HG03097 (cell line): ENCODE data around the gene BTBD6.
"Not testable (repeated sequence)": the region's sequence is repeated elsewhere in the genome, so short reads cannot be mapped to it uniquely, and the experiment has no call there.

ENCODE experiments used
- ATAC-seq: cut with Tn5 transposase; IDR thresholded peaks from one replicate; pipeline ENCODE4 v1.9.1; 2021; ENCODE audit not compliant: unreplicated experiment, low FRiP score

The BTBD6 gene

DNA sequence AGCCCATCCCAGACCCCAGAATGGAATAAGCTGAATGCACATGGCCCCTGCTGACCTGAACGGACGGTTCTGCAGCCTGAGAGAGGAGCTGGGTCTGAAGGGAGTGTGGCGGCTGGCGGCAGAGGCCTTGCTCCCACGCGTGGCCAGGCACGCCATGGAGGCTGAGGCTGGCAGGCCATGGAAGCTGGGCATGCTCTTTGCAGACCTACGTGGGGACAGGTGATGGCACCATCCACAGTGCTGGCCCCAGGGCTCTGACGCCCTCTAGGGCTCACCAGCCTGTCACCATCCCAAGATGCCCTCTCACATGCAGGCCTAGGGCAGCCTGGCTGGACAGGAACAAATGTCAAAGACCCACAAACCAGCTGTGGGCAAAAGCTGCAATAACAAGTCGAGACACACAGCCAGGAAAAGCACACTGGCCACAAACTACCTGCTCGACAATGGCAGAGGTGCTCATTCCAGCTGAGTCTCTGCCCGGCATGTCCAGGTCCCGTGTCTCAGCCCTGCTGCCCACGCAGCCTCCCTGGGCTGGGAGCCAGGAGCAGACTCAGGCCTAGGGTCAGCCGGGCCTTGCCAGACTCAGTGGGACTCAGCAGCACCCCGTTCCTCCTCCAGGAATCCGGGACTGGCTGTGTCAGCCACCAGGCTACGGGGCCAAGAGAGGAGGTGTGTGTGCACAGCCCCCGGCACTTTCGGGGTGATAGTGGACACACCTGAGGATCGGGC is 19.7 kb downstream of the BTBD6 start:
- ATAC-seq = no peak

DNA sequence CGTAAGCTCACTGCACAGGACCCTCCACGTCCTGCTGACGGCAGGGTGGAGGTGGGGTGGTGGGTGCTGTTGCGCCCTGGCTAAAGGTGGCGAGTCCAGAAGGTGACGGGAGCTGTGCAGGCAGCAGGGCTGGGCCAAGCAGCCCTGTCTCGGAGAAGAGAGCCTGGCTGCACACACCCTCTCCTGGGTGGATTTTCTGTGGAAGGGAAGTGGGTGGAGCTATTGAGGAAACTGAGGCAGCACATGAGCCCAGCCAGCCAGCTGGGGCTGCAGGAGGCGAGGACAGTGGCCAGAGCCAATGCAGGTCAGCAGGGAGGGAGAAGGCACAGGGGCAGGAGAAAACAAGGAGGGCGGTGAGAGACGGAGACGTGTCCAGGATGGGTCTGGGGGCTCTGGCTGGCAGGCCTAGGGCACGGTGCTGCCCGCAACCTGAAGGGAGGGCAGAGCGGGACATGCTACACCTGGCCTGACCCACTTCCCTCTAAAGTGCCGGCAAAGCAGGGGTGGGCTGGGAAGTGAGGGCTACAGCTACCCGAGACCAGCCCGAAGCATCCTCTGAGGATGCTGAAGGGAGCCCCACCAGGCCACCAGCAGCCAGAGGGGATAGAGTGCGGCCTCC is 20.5 kb downstream of the BTBD6 start:
- ATAC-seq = no peak

DNA sequence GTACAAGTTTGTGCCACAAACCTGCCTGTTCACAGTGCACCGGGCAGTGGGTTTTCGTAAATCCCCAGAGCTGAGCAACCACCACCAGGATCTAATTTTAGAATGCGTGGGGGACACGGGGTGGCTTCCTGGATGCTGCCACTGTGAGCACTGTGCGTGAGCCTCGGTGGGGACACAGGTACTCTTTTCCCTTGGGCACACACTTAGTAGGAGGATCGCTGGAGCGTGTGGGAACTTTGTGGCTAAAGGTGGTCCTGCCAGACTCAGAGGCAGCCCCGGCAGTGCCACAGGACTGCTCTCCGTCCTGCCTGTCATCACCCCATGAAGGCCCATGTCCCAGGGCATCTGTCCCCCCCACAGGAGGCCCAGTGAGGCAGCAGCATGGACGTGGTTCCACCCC is 21.1 kb downstream of the BTBD6 start:
- ATAC-seq = no peak

DNA sequence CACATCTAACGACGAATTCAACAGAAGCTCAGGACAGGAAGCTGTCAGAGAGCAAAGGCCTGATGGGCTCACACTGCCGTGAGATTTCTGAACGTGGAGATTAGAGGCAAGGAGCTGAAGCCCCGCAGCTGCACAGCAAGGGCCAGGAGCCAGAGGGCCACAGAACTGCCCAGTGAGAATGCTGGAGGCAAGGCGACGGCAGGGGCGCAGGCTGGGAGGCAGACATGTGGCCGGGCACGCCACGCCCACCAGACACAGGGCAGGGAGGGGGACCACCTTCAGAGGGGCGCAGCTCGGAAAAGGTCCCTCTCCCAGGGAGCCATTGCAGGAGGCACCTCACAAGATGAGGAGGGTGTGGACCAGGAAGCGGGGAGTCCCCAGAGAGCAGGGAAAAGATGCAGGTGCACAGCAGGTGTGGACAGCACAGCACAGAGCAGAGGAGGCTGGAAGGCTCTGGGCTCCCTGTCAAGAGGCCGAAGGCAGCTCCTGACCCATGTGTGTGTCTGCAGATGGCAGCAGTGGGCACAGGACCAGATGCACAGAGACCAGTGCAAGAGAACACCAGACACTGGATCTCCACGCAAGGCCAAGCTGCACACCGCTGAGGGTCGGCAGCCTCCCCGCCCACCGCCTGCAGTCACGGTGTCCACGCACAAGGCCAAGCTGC is 23.0 kb downstream of the BTBD6 start:
- no peak for ATAC-seq

GRCh38 chr14:105272623-105273022 is 24.3 kb downstream of the BTBD6 start:
- no peak for ATAC-seq

- no peak for ATAC-seq
Measured at GRCh38 chr14:105273062-105273461, 24.7 kb downstream of the BTBD6 start.

DNA sequence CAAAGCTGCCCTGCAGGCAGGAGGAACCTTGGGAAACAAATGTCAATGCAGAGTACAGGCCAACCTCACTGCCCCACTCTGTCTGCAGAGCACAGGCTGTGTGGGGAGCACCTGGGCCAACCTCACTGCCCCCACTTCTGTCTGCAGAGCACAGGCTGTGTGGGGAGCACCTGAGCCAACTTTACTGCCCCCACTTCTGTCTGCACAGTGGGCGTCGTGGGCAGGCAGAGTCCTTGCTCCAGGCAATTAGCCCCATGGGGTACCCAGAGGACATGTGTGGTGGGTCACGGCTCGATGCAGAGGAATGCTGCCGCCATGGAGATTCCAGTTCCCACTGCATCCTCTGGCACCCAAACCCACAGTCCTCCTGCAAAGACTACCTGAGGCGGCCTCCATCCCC is 26.3 kb downstream of the BTBD6 start:
- no peak for ATAC-seq

DNA sequence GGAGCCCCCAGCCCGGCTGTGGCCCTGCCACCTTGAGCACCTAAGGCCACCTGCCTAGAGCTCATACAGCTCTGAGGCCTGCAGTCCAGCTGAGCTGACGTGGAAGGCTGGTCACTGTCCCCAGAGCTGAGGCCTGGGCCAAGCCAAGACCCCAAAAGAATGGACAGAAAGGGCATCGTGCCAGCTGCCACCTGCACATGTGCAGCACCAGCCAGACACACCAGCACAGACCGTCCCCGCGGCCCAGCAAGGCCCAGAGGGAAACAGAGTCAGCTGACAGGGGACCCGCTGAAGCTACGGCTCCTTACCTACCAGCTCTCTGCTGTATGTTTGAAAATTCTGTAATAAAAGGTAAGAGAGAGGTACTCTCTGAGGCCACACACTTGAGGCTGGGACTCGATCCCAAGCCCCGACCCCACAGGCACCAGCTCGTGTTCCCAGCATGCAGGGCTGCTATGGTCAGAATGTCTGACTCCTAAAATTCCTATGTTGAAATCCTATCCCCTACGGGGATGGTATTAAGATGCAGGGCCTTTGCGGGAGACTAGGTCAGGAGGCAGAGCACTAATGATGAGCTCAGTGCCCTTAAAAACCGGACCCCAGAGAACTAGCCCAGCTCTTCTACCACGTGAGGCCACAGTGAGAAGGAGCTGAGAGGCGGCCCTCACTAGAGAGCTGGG is 27.1 kb downstream of the BTBD6 start:
- no peak for ATAC-seq

DNA sequence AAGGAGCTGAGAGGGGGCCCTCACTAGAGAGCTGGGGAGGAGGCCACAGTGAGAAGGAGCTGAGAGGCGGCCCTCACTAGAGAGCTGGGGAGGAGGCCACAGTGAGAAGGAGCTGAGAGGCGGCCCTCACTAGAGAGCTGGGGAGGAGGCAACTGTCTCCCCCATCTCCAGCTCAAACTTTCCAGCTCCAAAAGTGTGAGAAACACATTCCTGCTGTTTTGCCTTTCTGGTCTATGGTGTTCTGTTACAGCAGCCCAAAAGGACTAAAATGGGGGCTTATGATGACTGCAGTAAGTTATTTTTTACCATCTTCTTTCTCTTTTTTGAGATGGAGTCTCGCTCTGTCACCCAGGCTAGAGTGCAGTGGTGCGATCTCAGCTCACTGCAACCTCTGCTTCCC is 29.1 kb downstream of the BTBD6 start:
- ATAC-seq = not testable (repeated sequence)

GRCh38 chr14:105279642-105280361 is 31.5 kb downstream of the BTBD6 start:
- ATAC-seq = no peak

DNA sequence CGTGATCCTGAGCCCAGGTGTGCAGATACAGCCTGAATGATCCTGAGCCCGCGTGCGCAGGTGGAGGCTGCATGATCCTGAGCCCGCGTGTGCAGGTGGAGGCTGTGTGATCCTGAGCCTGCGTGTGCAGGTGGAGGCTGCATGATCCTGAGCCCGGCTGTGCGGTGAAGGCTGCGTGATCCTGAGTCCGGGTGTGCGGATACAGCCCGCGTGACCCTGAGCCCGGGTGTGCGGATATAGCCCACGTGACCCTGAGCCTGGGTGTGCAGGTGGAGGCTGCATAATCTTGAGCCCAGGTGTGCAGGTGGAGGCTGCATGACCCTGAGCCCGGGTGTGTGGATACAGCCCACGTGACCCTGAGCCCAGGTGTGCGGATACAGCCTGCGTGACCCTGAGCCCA is 32.2 kb downstream of the BTBD6 start:
- no peak for ATAC-seq

DNA sequence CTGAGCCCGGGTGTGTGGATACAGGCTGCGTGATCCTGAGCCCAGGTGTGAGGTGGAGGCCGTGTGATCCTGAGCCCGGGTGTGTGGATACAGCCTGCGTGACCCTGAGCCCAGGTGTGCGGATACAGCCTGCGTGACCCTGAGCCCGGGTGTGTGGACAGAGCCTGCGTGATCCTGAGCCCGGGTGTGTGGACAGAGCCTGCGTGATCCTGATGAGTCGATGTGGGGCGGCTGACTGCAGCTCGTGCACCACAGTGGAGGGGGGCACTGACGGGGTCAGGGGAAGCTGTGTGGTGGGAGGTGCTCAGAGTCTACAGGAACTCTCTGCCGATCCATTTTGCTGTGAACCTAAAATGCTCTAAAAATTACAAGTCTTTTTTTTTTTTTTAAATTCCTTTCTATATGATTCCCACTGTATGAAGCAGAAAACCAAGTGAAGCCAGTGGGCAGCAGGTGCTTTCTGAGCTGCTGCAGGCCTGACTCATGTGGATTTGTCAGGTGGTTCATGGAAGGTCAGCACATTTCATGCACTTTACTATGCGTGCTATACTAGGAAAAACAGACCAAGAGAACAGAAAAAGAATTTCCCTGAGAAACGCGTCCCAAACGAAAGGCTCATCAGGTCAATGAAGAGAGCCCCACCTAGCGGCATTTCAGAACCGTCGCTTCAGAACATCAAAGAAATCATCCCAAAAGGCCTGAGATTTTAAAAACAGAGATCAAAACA is 33.2 kb downstream of the BTBD6 start:
- ATAC-seq = no peak

DNA sequence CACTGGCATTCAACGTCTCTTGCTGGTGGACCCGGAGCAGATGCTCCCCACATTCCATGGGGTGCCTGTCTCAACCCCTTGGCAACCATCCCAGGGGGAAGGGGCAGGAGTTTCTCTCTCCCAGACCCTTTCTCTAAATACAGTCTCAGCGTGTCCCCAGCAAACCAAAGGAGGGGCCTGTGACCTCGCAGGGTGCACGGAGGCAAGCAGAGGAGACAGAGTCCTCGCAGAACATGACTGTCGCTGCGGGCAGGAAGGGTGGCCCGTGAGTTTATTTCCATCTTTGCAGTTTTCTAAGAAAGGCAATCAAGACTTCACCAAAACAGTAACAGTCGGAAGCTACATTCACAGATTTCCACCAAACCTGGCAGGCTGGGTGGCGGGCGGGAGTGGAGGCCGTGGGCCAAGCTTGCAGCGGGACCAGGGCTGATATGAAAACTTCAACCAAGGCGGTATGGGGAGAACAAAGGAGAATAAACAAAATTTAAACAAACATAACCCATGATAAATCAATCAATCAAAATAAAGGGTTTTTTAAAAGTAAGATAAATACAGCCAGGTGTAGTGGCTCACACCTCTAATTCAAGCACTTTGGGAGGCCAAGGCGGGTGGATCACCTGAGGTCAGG is 33.9 kb downstream of the BTBD6 start:
- no peak for ATAC-seq

GRCh38 chr14:105283028-105283427 is 34.7 kb downstream of the BTBD6 start:
- ATAC-seq = no peak

- no peak for ATAC-seq
Measured at GRCh38 chr14:105283899-105284298, 35.6 kb downstream of the BTBD6 start.

DNA sequence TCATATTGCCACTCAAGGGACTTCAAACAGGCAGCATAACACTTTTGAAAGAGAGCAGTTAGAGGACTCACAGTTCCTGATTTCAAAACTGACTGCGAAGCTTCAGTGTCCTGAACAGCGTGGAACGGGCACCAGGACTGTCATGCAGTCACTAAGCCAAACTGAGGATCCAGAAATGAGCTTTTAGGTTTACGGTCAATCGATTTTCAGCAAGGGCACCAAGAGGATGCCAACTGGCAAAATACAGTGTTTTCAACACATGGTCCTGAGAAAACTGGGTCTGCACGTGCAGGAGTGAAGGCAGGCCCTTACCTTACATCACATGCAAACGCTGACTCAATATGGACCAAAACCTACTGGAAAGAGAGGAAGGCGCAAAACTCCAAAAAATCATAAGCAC is 36.8 kb downstream of the BTBD6 start:
- no peak for ATAC-seq

DNA sequence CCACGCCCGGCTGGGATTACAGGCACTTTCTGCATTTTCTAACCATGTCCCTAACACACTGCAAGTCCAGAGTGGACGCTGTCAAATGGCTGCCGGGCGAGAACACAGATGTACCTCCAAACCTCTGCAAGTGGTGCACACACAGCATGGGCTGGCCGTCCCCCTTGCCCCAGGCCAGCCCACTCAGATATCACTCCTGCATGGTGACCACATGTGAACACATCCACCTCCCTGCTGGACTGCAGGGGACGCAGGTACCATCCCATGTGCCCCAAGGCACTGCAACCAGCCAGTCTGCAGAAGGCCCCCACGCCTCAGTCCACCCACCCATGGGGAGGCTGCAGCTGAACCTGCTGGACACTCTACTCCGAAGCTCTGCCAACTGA is 38.4 kb downstream of the BTBD6 start:
- no peak for ATAC-seq

GRCh38 chr14:105287249-105288102 is 39.1 kb downstream of the BTBD6 start:
- ATAC-seq = no peak

- ATAC-seq = not testable (repeated sequence)
Measured at GRCh38 chr14:105288936-105289335, 40.6 kb downstream of the BTBD6 start.
